Activated T-cell treated with anti-CD3 and anti-CD28 coated beads for 1 hour (primary cell): ENCODE measurements around the gene CD14.
"Not testable (repeated sequence)": the region's sequence is repeated elsewhere in the genome, so short reads cannot be mapped to it uniquely, and the experiment has no call there.

Source experiments
- DNase-seq: peaks from one replicate; pipeline ENCODE4 v3.0.0-alpha.2; 2020; ENCODE audit warnings: low read depth

CD14 gene

DNA sequence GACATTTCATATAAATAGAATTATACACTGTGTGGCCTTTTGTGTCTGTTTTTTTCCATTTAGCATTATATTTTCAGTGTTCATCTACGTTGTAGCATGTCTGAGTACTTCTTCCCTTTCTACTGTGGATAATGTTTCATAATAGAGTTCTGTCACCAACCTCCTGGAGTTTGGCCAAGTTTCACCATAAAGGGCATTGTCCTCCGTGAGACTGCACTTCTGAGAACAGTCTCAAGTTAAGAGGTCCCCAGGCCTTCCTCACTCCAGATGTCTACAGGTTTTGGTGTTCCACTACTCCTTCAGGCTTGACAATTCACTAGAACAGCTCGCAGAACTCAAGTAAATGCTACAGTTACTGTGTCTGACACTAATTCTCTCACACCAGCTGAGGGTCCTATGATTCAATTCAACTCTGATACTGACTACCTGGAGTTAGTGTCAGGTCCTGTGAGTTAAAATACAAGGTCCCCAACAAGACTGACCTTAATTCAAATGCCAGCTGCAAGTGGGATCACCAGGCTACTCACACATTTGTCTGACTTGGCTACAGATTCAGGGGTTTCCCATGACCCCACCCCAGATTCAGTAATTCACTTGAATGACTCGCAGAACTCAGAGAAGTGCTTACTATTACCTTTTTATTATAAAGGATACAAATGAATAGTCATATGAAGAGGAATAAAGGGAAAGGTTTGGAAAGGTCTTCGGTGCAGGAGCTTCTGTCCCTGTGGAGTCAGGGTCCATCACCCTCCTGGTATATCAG is 37.3 kb downstream of the CD14 start:
- no peak for DNase-seq

DNA sequence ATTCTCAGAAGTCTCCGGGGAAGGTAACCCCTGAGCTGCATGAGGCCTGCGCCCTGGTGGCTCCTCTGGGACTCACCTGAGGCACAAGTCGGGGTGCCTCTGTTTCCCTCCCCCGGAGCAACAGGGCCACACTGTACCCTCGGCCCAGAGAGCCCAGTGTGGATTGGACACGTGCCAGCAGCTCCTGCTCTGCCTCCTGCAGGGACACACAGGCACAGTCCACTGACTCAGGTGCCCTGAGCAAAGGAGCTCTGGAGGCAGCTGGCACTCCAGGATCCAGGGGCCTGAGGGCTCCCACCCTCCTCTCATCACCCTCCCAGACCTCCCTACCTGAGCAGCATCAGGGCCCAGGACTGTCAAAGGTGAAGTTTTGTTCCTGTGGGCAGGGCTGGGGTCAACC is 38.8 kb downstream of the CD14 start:
- no peak for DNase-seq

DNA sequence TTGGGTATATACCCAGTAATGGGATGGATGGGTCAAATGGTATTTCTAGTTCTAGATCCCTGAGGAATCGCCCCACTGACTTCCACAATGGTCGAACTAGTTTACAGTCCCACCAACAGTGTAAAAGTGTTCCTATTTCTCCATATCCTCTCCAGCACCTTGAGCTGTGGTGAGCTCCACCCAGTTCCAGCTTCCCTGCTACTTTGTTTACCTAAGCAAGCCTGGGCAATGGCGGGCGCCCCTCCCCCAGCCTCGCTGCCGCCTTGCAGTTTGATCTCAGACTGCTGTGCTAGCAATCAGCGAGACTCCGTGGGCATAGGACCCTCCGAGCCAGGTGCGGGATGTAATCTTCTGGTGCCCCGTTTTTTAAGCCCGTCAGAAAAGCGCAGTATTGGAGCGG is 39.9 kb downstream of the CD14 start:
- not testable (repeated sequence) for DNase-seq

DNA sequence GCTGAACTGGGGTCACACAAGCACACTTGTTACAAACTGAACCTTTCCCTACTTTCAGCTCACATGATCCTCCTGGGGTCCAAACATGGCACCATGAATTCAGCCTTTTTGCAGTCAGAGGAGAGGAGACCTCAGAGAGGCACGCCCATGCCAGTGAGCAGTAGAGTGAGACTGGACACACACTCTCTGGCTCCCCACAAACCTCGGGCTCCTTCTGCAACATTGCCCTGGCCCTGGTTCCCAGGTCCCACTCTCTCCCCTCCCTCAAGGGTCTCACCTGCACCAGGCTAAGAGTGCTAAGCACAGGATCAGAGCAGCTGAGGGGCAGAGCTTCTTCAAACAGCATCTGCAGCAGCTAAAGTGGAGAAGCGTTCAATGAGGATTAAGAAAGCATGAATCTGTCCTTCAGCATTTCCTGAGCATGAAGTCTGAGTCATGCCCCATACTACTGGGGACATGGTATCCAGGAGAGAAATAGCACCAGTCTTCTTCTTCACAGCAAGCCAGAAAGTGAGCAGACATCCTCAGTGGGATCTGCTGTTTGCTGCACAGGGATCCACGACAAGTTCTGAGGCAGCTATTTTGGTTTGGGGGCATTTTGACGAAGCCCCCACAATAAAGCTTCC is 41.1 kb downstream of the CD14 start:
- DNase-seq = no peak

DNA sequence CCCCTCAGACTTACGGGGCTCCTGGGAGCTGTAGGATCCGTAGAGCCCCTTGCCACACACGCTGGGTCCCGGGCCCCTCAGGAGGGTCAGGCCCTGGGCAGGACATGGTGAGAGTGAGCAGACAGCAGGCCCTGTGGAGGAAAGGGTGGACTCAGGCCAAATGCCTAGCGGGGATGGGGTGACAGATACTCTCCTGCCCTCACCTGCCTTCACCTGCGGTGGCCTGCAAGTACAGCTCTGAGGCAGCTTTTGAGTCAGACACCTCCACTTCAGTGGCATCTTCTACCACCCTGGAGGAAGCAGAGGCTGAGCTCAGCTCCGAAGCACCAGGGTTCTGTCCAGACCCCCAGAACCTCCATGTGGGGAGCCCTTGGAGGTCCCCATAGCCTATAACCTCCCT is 42.1 kb downstream of the CD14 start:
- DNase-seq = no peak

DNA sequence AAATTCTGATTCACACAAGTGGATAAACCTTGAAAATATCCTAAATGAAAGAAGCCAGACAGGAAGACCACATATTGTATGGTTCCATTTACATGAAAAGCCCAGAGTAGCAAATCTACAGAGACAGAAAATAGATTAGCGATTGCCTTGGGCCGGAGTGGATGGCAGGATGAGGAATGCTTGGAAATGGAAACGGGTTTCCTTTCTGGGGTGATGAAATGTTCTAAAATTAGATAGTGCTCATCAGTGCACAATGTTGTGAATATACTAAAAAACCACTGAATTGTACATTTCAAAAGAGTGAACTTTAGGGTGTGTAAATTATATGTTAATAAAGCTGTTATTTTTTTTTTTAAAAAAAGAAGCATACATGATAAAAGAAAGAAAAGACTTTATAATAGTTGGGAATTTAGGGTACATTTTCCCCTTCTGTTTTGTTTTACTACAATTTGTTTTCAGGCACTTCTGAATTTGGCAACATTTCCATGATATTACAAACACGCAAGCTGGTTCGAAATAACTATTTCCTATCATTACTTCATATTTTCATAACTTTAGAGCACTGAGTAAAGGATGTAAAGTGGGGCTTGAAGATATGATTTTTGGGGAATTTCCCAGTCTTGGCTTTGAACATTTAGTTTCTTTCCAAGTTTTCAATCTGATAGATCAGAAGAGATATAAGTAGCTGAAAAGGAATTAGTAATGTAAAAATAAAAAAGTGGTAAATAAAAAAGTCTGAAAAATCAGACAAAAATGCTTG is 44.5 kb downstream of the CD14 start:
- no peak for DNase-seq

DNA sequence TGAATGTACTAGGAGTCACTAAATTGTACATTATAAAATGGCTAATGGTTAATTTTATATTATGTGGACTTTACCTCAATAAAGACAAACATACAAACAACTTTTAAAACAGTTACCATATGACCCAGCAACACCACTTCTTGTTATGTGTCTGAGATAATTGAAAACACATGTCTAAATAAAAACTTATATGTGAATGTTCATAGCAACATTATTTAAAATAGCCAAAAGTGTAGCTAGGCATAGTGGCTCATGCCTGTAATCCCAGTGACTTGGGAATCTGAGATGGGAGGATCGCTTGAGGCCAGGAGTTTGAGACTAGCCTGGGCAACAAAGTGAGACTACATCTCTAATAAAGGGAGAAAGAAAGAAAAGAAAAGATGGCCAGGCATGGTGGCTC is 45.5 kb downstream of the CD14 start:
- DNase-seq = no peak
